Spleen (tissue), 7 donors: Measurements from ENCODE around the gene YIF1B.

ENCODE experiments used
- POLR2AphosphoS5 ChIP-seq, 3 donors: sonication (generic); formaldehyde crosslinking; IDR thresholded peaks; one replicate each; pipeline ENCODE4 v1.5.1; 2017; ENCODE audit warnings: antibody characterized with exemption in 3 of 3
- TF ChIP-seq, protein P1 (sequence below), 11 experiments: fragments of 200-600 bp in 7 of 11; fragments of 450-650 bp in 4 of 11; sonication (generic) in 4 of 11; IDR thresholded peaks in 8 of 11; conservative IDR thresholded peaks in 3 of 11; 1 replicate in 7 of 11; 2 replicates in 4 of 11; pipeline versions ENCODE4 v1.4.0 to v1.8.0; 2016 to 2021; ENCODE audit warnings: antibody characterized with exemption in 11 of 11, inconsistent platforms in 4 of 11, mild to moderate bottlenecking in 1 of 11
- donor health status: DM: no; HTN: no; CAD: no; lungs with moderate emphysema.
- donor health status: DM: no; HTN: no; CAD: no.
- donor health status: DM: no; HTN: no; CAD: no.

DNA sequence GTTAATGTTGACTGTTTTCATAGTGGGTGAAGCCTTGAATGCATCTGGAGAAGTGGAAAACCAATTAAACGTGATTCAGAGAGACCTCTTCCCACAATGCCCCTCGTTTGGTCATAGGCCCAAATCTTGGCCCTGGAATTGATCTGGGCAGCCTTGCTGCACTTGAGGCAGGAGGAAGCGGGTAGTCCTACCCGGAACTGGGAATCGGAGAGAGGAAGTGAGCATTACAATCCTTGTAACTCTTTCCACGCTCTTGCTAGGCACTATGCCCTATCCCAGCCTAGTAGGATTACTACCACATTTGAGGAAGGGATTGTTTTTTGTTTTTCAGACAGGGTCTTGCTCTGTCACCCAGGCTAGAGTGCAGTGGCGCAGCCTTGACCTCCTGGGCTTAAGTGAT is 7.5 kb upstream of the YIF1B start:
- TF ChIP-seq, protein P1, sequence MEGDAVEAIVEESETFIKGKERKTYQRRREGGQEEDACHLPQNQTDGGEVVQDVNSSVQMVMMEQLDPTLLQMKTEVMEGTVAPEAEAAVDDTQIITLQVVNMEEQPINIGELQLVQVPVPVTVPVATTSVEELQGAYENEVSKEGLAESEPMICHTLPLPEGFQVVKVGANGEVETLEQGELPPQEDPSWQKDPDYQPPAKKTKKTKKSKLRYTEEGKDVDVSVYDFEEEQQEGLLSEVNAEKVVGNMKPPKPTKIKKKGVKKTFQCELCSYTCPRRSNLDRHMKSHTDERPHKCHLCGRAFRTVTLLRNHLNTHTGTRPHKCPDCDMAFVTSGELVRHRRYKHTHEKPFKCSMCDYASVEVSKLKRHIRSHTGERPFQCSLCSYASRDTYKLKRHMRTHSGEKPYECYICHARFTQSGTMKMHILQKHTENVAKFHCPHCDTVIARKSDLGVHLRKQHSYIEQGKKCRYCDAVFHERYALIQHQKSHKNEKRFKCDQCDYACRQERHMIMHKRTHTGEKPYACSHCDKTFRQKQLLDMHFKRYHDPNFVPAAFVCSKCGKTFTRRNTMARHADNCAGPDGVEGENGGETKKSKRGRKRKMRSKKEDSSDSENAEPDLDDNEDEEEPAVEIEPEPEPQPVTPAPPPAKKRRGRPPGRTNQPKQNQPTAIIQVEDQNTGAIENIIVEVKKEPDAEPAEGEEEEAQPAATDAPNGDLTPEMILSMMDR (IDR thresholded peaks at IDR 0.05 in 8 of 11, conservative IDR thresholded peaks at IDR 0.05 in 3 of 11) = no peak
- peak in 1 of 3 donors; percentile 24 for TF ChIP-seq POLR2AphosphoS5 (IDR thresholded peaks at IDR 0.05)
